Measurements from ENCODE around the gene OLA1. TPM values are rescaled to one million over a fixed set of nuclear protein-coding genes. Genes with fewer than 3 reads are reported as not detected.

The OLA1 gene
- total RNA-seq, 3 donors from 2014 or later, result 56.0 to 73.7 (median 69.1) TPM

DNA sequence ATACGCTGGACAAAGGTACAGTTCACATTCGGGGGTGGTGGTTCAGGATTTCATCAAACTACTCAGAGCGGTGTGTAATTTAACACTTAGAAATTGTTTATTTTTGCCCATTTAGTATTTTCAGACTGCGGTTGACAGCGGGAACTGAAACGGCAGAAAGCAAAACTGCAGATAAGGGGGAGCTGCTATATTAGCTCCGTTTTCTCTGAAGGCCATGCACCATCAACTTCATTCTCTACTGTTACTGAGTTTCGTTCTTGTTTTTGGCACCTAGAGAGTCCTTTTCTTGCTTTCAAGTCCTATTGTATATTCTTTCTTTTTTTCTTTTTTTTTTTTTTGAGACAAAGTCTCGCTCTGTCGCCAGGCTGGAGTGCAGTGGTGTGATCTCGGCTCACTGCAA, 161.6 kb downstream of the OLA1 start:
- Histone ChIP-seq H3K9me3 (no peaks in the 10 kb centered on the region), H3K27me3 (no peaks in the 10 kb centered on the region), H3K27ac (no peak overlapping the region), H3K36me3 (no peaks in the 10 kb centered on the region), H3K4me3 (no peak overlapping the region), H3K4me1 (no peaks in the 10 kb centered on the region)
- intact Hi-C loops (cut with DNase I; ENCODE audit: low total_unique reads), result no loop called here
- no peak for TF ChIP-seq POLR2A (IDR thresholded peaks at IDR 0.05)
- TF ChIP-seq, protein P1, sequence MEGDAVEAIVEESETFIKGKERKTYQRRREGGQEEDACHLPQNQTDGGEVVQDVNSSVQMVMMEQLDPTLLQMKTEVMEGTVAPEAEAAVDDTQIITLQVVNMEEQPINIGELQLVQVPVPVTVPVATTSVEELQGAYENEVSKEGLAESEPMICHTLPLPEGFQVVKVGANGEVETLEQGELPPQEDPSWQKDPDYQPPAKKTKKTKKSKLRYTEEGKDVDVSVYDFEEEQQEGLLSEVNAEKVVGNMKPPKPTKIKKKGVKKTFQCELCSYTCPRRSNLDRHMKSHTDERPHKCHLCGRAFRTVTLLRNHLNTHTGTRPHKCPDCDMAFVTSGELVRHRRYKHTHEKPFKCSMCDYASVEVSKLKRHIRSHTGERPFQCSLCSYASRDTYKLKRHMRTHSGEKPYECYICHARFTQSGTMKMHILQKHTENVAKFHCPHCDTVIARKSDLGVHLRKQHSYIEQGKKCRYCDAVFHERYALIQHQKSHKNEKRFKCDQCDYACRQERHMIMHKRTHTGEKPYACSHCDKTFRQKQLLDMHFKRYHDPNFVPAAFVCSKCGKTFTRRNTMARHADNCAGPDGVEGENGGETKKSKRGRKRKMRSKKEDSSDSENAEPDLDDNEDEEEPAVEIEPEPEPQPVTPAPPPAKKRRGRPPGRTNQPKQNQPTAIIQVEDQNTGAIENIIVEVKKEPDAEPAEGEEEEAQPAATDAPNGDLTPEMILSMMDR (IDR thresholded peaks at IDR 0.05), result no peak
- TF ChIP-seq POLR2AphosphoS5 (IDR thresholded peaks at IDR 0.05), result no peak
- DNase-seq (ENCODE audit: low spot score in 2 of 2), result no peak

DNA sequence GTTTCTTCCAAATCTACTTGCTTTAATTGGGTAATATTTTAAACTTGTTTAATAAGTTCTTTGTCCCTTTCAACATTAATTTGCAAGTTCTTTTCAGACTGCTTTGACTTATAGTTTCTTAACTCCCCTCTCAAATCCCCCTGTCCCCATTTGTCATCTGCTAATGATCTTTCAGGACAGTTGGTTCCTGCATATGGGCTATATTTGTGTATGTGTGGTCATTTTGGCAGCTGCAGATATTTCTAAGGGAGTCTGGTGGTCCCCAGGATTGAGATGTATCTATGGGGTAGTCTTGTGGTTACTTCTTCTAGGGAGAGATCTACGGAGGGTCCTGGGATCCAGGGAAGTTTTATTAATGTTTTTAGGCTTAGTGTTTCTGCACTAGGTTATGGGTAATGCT, 162.6 kb downstream of the OLA1 start:
- H3K27ac ChIP-seq, result no peak overlapping the region
- no peak for DNase-seq (ENCODE audit: low spot score in 2 of 2)
- H3K36me3 ChIP-seq, result no peaks in the 10 kb centered on the region
- TF ChIP-seq POLR2AphosphoS5 (IDR thresholded peaks at IDR 0.05) (no peak), POLR2A (IDR thresholded peaks at IDR 0.05) (no peak)
- TF ChIP-seq, protein P1 (IDR thresholded peaks at IDR 0.05), result no peak
- H3K9me3 ChIP-seq, result no peaks in the 10 kb centered on the region
- H3K27me3 ChIP-seq, result no peaks in the 10 kb centered on the region
- H3K4me3 ChIP-seq, result no peak overlapping the region
- intact Hi-C loops (cut with DNase I; ENCODE audit: low total_unique reads), result no loop called here
- H3K4me1 ChIP-seq, result no peaks in the 10 kb centered on the region

DNA sequence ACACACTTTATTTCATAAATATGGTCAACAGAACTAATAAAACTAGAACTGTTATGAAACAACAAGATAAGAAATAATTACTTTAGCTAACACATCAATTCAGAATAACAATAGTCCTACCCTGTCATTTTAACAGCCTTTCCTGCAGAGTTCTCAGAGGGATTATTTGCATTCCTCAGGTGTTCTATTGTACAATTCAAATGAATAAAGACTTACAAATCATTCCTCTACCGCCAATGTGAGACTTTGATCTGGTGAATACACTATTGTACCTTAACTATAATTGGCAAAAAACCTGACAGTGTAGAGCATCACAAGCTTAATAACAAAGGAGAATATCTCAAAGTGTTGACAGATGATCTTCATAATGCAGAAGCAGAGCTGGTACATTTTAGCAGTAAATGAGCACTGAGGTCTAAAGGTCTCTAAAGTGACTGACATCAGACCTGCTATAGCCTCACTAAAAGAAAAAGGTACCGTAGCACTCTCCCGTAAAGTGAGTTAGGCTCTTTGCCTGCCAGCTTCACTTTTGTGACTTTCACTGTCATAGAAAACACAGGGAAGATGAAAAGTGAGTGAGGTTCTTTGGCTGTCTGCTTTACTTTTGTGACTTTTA, 164.4 kb downstream of the OLA1 start:
- DNase-seq (ENCODE audit: low spot score in 2 of 2), result no peak
- Histone ChIP-seq H3K4me1 (no peaks in the 10 kb centered on the region), H3K36me3 (no peaks in the 10 kb centered on the region), H3K9me3 (no peaks in the 10 kb centered on the region), H3K27me3 (no peaks in the 10 kb centered on the region), H3K27ac (no peak overlapping the region), H3K4me3 (no peak overlapping the region)
- TF ChIP-seq POLR2A (IDR thresholded peaks at IDR 0.05) (no peak), POLR2AphosphoS5 (IDR thresholded peaks at IDR 0.05) (no peak)
- TF ChIP-seq, protein P1 (IDR thresholded peaks at IDR 0.05), result no peak
- intact Hi-C loops (cut with DNase I; ENCODE audit: low total_unique reads), result no loop called here

DNA sequence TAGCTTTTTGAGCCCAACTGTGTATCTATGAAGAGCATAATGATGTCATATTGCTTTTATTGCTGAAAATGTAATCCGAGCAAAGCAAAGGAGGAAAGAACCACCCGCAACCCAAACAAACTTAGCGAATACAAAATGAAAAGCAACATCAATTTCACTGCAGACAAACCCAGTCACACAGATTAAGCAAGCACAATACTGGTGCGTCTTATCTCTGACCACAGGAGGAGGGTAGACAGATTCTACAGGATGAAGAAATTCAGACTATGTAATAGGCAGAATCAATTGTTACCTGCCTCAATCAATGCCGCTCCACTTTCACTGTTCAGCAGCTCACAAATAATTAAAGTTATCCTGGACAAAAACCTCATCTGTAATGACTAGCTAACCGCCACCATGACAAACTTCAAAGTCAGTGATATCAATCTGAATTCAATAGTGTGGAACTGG, 167.6 kb downstream of the OLA1 start:
- H3K4me3 ChIP-seq, result no peak overlapping the region
- intact Hi-C loops (cut with DNase I; ENCODE audit: low total_unique reads), result no loop called here
- H3K4me1 ChIP-seq, result no peaks in the 10 kb centered on the region
- no peaks in the 10 kb centered on the region for H3K9me3 ChIP-seq
- no peak overlapping the region for H3K27ac ChIP-seq
- no peak for DNase-seq (ENCODE audit: low spot score in 2 of 2)
- TF ChIP-seq, protein P1 (IDR thresholded peaks at IDR 0.05), result no peak
- TF ChIP-seq POLR2AphosphoS5 (IDR thresholded peaks at IDR 0.05), result no peak
- TF ChIP-seq POLR2A (IDR thresholded peaks at IDR 0.05), result no peak
- no peaks in the 10 kb centered on the region for H3K36me3 ChIP-seq
- H3K27me3 ChIP-seq, result no peaks in the 10 kb centered on the region

DNA sequence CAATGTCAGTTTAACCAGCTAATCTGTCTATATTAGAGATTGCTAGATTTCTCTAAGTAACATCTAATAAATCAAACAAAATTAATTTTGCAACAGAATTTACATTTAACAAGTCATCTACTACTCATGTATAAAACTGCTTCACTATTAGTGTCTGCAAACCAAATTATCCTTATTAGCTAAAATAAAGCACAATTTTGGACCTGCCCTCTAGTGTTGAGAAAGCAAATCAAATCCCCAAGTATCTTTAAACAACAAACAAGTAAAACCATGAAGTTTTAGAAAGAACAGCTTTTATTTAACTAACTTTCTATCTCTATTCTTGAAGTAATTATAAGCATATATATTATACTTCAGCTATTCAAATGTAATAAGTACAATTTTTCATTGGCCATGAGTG, 170.1 kb downstream of the OLA1 start:
- Histone ChIP-seq H3K4me1 (no peaks in the 10 kb centered on the region), H3K27ac (no peak overlapping the region), H3K4me3 (no peak overlapping the region), H3K27me3 (no peaks in the 10 kb centered on the region), H3K36me3 (no peaks in the 10 kb centered on the region), H3K9me3 (no peaks in the 10 kb centered on the region)
- TF ChIP-seq, protein P1 (IDR thresholded peaks at IDR 0.05), result peak in 1 of 3 donors; percentile 29
- TF ChIP-seq POLR2AphosphoS5 (IDR thresholded peaks at IDR 0.05) (no peak), POLR2A (IDR thresholded peaks at IDR 0.05) (no peak)
- intact Hi-C loops (cut with DNase I; ENCODE audit: low total_unique reads), result no loop called here
- no peak for DNase-seq (ENCODE audit: low spot score in 2 of 2)

Data from breast epithelium (tissue), 4 donors.